HG03103 (cell line): ENCODE data around the gene OPTC.

ENCODE experiments used
- ATAC-seq: cut with Tn5 transposase; IDR thresholded peaks from one replicate; pipeline ENCODE4 v1.9.1; 2021; ENCODE audit warnings: low read depth; ENCODE audit not compliant: unreplicated experiment

Gene OPTC

DNA sequence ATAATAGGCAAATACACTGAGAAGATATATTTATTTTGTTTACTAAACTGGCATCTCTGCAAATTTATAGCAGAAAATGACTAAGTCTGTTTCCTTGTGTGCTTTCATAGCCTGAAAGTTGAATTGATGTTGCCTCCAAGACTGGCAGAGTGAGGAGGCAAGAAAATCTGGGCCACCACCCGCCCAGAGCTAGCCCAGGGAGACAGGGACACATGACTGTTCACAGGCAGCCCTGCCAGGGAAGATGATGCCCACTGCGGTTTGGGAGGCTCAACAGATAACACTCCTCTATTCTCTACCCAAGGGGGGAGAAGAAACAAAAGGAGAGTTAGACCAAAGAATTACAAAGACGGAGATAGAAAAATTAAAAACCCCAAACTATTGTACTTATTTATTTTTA is 37.1 kb downstream of the OPTC start:
- no peak for ATAC-seq

- no peak for ATAC-seq
These were observed 40.1 kb downstream of the OPTC start for GRCh38 chr1:203534012-203534411.

GRCh38 chr1:203534526-203534925 is 40.6 kb downstream of the OPTC start:
- ATAC-seq = no peak

DNA sequence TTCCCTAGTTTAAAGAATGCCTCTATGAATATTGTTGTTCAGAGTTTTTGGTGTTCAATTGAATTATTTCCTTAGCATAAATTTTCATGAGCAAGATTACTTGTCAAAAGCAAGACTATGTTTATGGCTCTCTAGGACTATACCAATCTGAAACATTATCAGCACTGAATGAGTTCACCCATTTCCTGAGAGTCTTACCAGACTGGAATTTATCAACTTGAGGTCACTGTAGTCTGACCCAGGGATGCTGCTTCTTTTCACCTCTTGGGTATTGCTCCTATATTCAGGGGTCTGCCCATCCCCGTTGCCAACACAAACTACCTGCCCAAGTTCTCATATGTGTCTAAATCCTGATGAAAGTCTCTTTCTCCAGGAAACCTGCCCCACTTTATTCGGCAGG is 42.6 kb downstream of the OPTC start:
- no peak for ATAC-seq

DNA sequence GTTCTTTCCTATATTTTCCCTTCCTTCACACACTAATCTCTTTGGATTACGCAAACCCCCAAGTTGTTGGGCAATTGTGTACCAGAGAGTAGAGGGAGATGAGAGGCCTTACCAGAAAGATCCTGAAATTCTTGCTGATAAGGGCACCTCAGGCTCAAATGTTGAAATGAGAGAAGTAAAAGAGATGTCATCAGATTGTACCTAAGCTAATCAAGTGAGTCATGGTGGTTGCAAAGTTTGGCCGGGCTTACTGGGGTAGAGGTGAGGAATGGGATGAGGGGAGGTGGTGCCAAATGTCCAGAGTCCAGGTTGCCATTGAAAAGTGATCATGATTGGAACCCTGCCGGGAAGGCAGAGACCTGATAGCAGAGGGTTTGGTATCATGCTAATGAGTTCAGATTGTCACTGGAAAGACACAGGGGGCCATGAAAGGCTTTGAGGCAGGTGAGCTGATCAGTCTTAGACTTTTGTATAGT is 43.1 kb downstream of the OPTC start:
- ATAC-seq = no peak

DNA sequence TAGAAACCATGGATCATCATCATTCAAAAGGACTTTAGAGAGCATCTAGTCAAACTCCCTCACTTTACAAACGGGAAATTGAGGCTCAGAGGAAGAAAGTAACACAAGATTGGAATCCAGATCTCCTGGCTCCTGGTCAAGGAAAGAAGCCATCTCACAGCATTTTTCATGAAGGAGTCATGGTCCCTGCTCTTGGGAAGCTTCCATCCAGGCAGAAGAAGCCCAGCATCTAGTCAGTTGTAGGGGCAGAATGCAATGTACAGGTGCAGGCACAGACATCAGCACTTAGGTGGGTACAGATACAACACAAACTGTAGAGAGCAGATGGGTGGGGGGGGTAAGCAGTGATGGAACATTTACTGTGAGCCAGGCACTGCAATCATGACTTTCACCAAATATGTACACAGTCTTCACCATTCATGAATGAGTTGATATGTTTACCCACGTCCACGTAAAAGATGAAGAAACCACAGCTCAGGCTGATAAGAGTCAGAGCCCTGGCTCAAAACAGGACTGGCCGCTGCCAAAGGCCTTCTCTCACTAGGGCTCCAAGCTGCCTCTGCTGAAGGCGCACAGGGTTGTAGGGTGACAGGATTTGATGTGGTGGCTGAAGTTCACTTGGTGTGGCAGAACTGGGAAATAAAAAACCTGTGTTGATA is 44.0 kb downstream of the OPTC start:
- no peak for ATAC-seq

DNA sequence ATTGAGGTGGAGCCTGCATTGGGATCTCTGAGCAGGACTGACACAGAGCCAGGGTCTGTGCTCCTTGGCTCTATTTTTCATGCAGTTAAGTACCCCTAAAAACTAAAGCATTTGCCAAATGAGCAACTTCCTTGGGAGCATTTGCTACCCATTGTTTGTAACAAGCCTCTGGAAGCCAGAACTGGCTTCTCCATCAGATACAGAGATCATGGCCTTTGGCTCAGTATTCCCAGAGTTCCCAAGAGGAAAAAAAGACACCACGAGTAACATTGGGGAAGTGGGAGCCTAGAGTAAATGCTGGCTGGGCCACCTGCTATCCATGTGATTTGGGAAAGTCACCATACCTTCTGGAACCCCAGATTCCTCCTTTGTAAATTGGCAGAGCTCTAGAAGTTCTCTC is 44.8 kb downstream of the OPTC start:
- no peak for ATAC-seq

DNA sequence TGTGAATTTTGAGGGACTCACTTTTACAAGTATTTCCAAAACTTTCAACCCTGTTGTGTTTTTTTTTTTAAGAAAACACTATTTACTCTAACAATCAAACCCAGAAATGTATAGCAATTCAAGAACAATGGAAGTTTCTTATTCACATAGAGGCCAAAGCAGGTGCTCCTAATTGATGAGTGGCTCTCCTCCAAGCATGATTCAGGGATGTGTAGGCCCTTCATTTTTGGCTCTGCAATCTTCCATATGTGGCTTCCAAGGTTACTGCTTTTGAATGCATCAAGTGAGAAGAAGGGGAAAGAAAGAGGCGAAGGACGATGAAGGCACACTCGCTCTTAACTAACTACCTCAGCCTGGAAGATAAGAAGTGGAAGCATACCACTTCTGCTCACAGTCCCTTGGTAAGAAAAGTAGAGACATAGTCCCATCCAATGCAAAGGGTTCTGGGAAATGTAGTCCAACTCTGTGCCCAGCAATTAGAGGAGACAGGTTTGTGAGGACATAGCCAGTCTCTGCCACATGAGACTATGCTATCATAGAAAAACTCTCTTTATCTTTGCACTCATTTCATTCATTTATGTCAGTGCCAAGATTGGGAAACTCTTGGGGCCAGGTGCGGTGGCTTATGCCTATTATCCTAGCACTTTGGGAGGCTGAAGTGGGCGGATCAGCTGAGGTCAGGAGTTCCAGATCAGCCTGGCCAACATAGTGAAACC is 46.0 kb downstream of the OPTC start:
- ATAC-seq = no peak

- ATAC-seq = no peak
These were observed 50.5 kb downstream of the OPTC start for GRCh38 chr1:203544485-203544884.

DNA sequence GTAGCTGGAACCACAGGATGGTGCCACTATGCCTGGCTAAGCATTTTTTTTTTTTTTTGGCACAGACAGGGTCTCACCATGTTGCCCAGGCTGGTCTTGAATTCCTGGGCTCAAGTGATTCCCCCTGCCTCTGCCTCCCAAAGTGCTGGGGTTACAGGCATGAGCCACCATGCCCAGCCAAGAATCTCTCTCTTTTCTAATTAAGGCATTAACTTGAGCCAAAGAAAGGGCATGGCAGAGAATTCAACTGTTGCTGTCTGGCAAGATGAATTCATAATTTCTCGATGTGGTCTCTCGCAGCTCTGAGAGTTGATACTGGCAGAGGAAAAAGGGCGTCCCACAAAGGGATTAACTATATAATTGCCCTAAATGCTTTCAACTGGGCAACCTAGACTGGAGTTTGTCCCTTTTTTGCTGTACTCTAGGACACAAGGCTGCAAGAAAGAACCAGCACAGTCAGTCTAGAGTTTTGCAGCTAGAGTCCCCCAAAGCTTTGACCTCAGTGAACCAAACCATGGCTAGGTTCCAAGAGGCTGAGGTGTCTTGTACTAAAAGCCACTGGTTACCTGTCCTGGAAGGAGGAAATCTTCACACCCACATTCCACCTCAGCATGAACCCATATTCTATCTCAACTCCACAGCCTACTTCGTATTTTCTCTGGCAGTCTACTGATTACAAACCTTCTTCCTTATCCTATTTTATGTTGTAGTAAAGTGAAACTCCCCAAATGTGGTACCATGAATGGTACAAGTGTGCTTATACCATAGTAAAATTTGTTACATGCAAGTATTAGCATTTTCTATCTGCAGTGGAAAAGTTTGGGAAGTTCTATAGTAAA is 51.2 kb downstream of the OPTC start:
- ATAC-seq = no peak

- no peak for ATAC-seq
These were observed 52.3 kb downstream of the OPTC start for GRCh38 chr1:203546274-203546673.

GRCh38 chr1:203547147-203547546 is 53.2 kb downstream of the OPTC start:
- ATAC-seq = no peak

GRCh38 chr1:203547771-203548421 is 53.9 kb downstream of the OPTC start:
- ATAC-seq = no peak

DNA sequence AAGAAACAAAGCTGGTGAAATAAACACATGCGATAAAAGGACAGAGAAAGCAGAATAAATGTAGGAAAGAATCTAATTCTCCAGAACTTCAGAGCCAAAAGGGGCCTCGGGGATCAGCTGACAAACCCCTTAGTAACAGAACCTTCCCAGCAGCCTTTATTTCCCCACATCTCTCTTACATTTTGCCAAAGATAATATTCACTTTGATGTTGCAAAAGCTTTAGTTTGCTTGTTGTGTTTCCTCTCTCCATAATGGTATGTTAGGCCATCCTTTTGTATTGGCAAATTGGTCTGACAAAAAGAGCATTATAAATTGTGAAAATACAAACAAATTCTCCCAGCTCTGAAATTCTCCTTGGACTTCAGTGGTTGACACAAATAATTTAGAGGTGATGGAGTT is 54.9 kb downstream of the OPTC start:
- ATAC-seq = no peak

DNA sequence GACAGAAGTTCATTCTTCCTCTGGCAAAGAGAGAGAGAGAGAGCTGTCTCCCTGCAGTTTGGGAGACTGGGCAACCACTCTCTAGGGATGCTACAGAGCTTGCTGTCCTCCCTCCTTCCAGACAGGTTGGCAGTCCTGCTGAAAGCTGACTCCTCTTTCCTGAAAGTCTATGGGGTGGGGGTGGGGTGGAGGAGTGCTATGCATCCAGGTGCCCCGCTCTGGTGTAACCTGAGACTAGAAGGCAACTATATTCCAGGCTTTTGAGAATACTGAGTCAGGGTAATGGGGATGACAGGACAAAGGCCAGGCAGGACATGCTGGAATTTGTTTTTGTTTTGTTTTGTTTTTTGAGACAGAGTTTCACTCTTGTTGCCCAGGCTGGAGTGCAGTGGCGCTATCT is 55.4 kb downstream of the OPTC start:
- ATAC-seq = no peak

DNA sequence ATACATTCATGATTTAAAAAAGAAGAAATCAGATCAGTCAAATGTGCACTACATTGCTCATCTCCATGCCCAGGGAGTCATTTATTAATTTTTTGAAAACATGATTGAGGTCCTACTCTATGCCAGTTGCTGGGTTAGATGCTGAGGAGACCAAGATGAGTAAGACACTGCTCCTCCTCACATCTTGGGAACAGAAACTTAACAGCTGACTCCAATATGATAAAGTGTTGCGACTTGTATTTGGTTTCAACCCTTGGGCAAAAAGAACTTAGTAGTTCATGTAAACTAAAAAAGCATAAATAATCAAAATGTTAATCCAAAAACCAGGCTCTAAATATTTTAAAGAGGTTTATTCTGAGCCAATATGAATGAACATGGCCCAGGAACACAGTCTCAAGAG is 56.9 kb downstream of the OPTC start:
- no peak for ATAC-seq

GRCh38 chr1:203551550-203551949 is 57.6 kb downstream of the OPTC start:
- no peak for ATAC-seq

DNA sequence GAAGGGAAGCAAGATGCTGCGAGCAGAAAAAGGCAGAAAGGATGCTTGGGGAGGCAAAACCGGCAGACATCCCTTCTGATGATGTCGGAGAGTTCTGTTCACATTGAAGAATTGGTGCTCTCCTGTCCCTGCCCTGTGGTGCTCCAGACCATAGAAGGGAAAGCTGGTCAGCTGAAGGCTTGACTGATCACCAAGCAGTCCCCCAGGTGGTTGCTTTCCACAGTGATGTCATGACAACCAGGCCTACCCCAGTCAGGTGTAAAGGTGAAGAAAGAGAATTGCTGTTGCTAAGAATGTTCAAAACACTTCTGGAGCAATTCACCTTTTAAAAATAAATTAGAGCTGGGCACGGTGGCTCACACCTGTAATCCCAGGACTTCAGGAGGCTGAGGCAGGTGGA is 59.5 kb downstream of the OPTC start:
- no peak for ATAC-seq

DNA sequence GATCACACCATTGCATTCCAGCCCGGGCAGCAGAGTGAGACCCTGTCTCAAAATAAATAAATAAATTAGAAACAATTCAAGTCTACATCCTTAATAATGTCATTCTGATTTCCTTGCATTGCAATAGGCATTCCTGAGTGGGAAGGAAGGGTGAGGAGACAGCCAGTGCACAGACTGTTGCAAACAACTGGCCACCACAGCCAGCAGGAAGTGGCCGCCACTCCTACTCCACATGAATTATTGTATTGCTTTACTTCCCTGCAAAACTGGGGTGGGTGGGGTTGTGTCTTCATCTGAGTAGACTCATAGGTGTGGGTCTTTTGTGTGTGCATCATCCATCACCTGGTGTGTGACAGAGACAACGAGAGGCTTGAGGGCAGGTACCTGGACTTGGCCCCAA is 60.1 kb downstream of the OPTC start:
- ATAC-seq = no peak

DNA sequence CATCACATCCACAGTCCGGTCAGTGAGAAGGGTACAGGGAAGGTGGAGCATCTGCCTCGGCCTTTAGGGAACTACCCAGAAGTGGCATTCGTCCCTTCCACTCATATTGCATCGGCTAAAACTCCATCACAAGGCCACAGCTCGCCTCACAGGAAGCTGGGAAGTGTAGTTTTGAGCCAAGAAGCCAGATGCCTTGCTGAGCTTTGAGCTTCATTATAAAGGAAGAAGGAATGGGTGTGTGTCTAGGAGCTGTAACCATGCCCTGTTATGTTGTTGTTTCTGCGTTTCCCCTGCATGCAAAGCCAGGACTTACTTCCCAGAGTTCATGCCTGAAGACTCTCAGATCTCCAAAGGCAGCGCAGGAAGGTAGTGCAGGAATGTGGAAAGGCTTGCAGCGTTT is 61.1 kb downstream of the OPTC start:
- ATAC-seq = no peak

DNA sequence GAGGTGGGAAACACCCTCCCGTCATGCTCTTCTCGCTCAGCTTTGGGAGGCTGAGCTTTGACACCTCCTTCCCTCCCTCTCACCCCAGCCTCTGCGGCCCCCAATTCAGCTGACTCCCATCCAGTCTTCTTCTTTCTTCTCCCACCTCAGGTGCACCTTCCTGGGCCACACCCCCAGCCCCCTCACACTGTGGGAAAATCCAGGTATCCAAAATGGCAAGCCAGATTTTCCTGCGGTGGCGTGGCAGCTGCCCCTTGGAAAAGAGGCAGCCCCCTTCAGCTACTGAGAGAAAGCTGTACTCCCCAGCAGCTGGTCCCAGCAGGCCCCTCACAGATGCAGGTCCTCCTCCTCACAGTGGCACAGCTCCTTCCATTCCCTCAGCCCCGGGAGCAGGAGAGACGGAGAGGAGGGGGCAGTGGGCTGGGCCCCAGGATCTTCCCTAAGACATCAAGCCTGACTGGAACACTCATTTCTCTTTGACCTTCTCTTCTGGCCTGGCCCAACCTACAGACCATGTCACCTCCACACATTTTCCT is 61.6 kb downstream of the OPTC start:
- no peak for ATAC-seq
